GM23248 (cell line): Measurements from ENCODE around the gene ST3GAL2.

Experiments
- EZH2 ChIP-seq: fragments of 200-600 bp; sonication (generic); IDR thresholded peaks from 2 replicates; pipeline ENCODE4 v1.6.1; 2018; ENCODE audit warnings: antibody characterized with exemption, mild to moderate bottlenecking; ENCODE audit not compliant: insufficient read depth, poor library complexity, severe bottlenecking
- EZH2phosphoT487 ChIP-seq: fragments of 200-600 bp; sonication (generic); IDR thresholded peaks from 2 replicates; pipeline ENCODE4 v1.6.1; 2018; ENCODE audit warnings: antibody characterized with exemption, moderate library complexity, mild to moderate bottlenecking, low read depth; ENCODE audit not compliant: insufficient read depth

DNA sequence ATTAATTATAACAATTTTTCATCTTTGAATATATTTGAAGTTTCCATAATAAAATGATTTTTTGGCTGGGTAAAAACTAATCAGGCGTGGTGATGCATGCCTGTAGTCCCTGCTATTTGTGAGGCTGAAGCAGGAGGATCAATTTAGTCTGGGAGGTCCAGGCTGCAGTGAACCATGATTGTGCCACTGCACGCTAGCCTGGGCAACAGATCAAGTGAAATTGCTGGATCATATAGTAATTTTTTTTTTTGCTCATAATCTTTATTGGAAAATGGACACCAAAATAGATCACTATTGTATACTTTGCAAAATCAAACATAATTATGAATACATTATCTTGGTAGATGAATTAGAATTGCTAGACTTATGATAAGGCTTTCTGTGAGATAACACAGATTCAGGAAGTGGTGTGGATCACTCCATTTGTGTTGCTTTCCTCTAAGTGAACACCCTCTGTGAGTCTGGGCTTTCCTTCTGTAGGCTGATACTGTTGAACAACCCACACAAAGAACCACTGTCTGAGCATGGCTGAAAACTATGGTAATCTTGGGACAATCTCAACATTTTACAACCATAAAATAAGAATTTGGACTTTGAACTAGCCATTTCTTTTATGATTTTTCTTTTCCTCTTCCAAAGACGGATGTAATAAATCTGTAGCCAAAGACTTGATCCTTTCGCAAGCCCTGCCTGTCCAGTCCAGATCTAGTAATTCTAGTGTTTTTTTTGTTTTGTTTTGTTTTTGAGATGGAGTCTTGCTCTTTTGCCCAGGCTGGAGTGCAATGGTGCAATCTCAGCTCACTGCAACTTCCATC is 5.6 kb upstream of the ST3GAL2 start:
- TF ChIP-seq EZH2 (no peak), EZH2phosphoT487 (no peak)
